SK-N-SH (cell line): ENCODE measurements around the gene UBN2. TPM values are rescaled to one million over a fixed set of nuclear protein-coding genes. Genes with fewer than 3 reads are reported as not detected.

Experiments
- CTCF ChIA-PET: fragments of 300-600, 350-600 bp; formaldehyde crosslinking; extraction: SDS; loops from one replicate; lab custom pipeline; 2021; lab: Yijun Ruan, JAX
- POLR2A ChIA-PET: fragments of 350-600 bp; sonication (Branson Sonifier 250); formaldehyde crosslinking; extraction: SDS; loops from one replicate; lab custom pipeline; 2020; ENCODE audit warnings: antibody characterized with exemption, inconsistent platforms; lab: Yijun Ruan, JAX
- DNase-seq: peaks from one replicate; pipeline ENCODE4 v3.0.0; 2012
- H2AFZ ChIP-seq: fragments of 200-600 bp; sonication (generic); 2 replicates; pipeline ENCODE4 v1.8.1; 2016; ENCODE audit warnings: antibody characterized with exemption, mild to moderate bottlenecking, low read depth
- H3F3A ChIP-seq: fragments of 200-600 bp; sonication (generic); replicated peaks from 2 replicates; pipeline ENCODE3; 2016; ENCODE audit warnings: antibody characterized with exemption, mild to moderate bottlenecking; ENCODE audit not compliant: insufficient read depth
- H3K27ac ChIP-seq, 2 experiments: fragments of 200-500 bp in 1 of 2; fragments of 200-600 bp in 1 of 2; sonication (Bioruptor generic) in 1 of 2; sonication (generic), shearing (Covaris generic) in 1 of 2; 2 replicates each; pipeline versions ENCODE4 v1.5.1 to v1.6.1; 2014 to 2016; ENCODE audit warnings: low read depth in 2 of 2, inconsistent platforms in 1 of 2, low read length in 1 of 2, mild to moderate bottlenecking in 1 of 2, mixed read lengths in 1 of 2
- H3K27me3 ChIP-seq: fragments of 200-600 bp; sonication (generic), shearing (Covaris generic); 2 replicates; pipeline ENCODE4 v1.6.1; 2016; ENCODE audit warnings: mixed run types; ENCODE audit not compliant: insufficient read depth
- H3K36me3 ChIP-seq, 2 experiments: fragments of 200-500 bp in 1 of 2; fragments of 200-600 bp in 1 of 2; sonication (Bioruptor generic) in 1 of 2; sonication (generic) in 1 of 2; replicated peaks in 1 of 2; 2 replicates each; pipeline versions ENCODE3 to v1.5.1; 2014 to 2016; ENCODE audit warnings: low read length in 1 of 2, mild to moderate bottlenecking in 1 of 2; ENCODE audit not compliant: insufficient read depth in 2 of 2, control insufficient read depth in 1 of 2
- H3K4me1 ChIP-seq, 2 experiments: fragments of 200-500 bp in 1 of 2; fragments of 200-600 bp in 1 of 2; sonication (Bioruptor generic) in 1 of 2; sonication (generic), shearing (Covaris generic) in 1 of 2; 2 replicates each; pipeline versions ENCODE4 v1.5.1 to v1.6.1; 2014 to 2016; ENCODE audit warnings: low read depth in 1 of 2, low read length in 1 of 2, mixed run types in 1 of 2; ENCODE audit not compliant: insufficient read depth in 2 of 2, control insufficient read depth in 1 of 2
- H3K4me2 ChIP-seq: fragments of 200-600 bp; sonication (generic), shearing (Covaris generic); 2 replicates; pipeline ENCODE4 v1.6.1; 2017; ENCODE audit warnings: mixed run types
- H3K4me3 ChIP-seq, 2 experiments: fragments of 200-500 bp in 1 of 2; fragments of 200-600 bp in 1 of 2; sonication (Bioruptor generic) in 1 of 2; sonication (generic), shearing (Covaris generic) in 1 of 2; 2 replicates each; pipeline versions ENCODE4 v1.5.1 to v1.8.1; 2014 to 2016; ENCODE audit warnings: low read depth in 2 of 2, inconsistent platforms in 1 of 2, low read length in 1 of 2, mild to moderate bottlenecking in 1 of 2, mixed read lengths in 1 of 2, moderate library complexity in 1 of 2
- H3K79me2 ChIP-seq: fragments of 200-600 bp; sonication (generic); 2 replicates; pipeline ENCODE4 v1.8.1; 2017; ENCODE audit warnings: mild to moderate bottlenecking; ENCODE audit not compliant: insufficient read depth
- H3K9ac ChIP-seq: fragments of 200-600 bp; sonication (generic); 2 replicates; pipeline ENCODE4 v1.6.1; 2017; ENCODE audit warnings: mixed run types
- H3K9me2 ChIP-seq: fragments of 200-600 bp; sonication (generic); 2 replicates; pipeline ENCODE4 v1.6.1; 2017; ENCODE audit warnings: mixed run types
- H3K9me3 ChIP-seq: fragments of 200-600 bp; sonication (generic); 2 replicates; pipeline ENCODE4 v1.6.1; 2017; ENCODE audit warnings: mixed run types, mild to moderate bottlenecking, moderate library complexity
- H4K20me1 ChIP-seq: fragments of 200-600 bp; sonication (generic); 2 replicates; pipeline ENCODE4 v1.6.1; 2017; ENCODE audit warnings: mild to moderate bottlenecking, mixed run types; ENCODE audit not compliant: insufficient read depth
- ELF1 ChIP-seq: IDR thresholded peaks from 2 replicates; pipeline ENCODE4 v1.4.0; 2012
- EP300 ChIP-seq, 2 experiments: IDR thresholded peaks; 2 replicates each; pipeline versions ENCODE4 v1.4.0 to v1.6.1; 2012; ENCODE audit warnings: borderline replicate concordance in 1 of 2, low read depth in 1 of 2, low read length in 1 of 2
- POLR2AphosphoS5 ChIP-seq: IDR thresholded peaks from 2 replicates; pipeline ENCODE4 v1.6.1; 2012; ENCODE audit warnings: low read depth, low read length
- RFX5 ChIP-seq: IDR thresholded peaks from 2 replicates; pipeline ENCODE4 v1.6.1; 2012; ENCODE audit warnings: mild to moderate bottlenecking, improper control_type of control experiment, low read length
- RXRA ChIP-seq: IDR thresholded peaks from 2 replicates; pipeline ENCODE4 v1.4.0; 2012; ENCODE audit warnings: low read depth, mild to moderate bottlenecking, borderline replicate concordance
- SMC3 ChIP-seq: IDR thresholded peaks from 2 replicates; pipeline ENCODE4 v1.6.1; 2012; ENCODE audit warnings: low read depth, low read length, improper control_type of control experiment
- TAF1 ChIP-seq: IDR thresholded peaks from 2 replicates; pipeline ENCODE4 v1.6.1; 2012; ENCODE audit warnings: low read depth, mild to moderate bottlenecking, low read length, moderate library complexity, borderline replicate concordance
- WGBS: methylation state at CpG from one replicate; pipeline ENCODE4 v1.1.6; 2017; ENCODE audit warnings: low lambda C conversion rate; 5-methylcytosine and 5-hydroxymethylcytosine counted together
- polyA plus RNA-seq, 3 experiments: library from polyadenylated mRNA; depleted of rRNA; stranded (reverse); fragments of >200 nt; gene quantifications; 2 replicates each; pipeline ENCODE4 v1.2.3, GENCODE V29; 2012
- TF ChIP-seq, protein P1 (sequence below): IDR thresholded peaks from 2 replicates; pipeline ENCODE4 v1.6.1; 2012; ENCODE audit warnings: mild to moderate bottlenecking, low read depth, low read length, moderate library complexity
- TF ChIP-seq, protein P2 (sequence below): fragments of 150-350 bp; IDR thresholded peaks from 2 replicates; pipeline ENCODE4 v1.6.1; 2016; ENCODE audit warnings: mild to moderate bottlenecking, low read depth, low read length

UBN2 gene
- polyA plus RNA-seq, 1 of the 3 experiments (the other 2 are of a cell fraction), result 2.0 TPM

DNA sequence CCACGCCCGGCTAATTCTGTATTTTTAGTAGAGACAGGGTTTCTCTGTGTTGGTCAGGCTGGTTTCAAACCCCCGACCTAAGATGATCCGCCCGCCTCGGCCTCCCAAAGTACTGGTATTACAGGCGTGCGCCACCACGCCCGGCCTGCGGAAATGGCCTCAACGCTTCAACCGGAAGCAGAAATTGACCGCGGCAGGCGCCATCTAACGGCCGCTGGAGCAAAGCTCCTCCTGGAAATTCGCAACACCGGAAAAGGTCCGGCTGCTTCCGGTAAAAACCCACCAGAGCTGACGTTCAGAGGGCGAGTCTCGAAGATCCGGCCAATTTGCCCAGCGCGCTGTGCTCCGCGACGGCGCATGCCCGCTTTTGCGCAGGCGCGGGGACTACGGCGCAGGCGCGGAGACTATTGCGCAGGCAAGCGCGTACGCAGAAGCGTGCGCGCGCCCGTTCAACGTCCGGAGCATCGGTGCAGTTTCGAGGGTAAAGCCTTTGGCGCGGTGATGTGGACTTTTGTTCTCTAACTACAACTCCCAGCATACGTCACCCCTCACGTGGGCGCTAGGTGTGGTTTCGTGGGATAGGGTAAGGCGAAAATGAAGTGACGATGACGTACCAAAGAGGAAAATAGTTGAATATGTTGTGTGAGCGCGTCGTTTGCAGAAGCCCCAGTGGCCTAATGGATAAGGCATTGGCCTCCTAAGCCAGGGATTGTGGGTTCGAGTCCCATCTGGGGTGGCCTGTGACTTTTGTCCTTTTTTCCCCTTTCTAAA is 109.2 kb downstream of the UBN2 start (continued):
- TF ChIP-seq, protein P1, sequence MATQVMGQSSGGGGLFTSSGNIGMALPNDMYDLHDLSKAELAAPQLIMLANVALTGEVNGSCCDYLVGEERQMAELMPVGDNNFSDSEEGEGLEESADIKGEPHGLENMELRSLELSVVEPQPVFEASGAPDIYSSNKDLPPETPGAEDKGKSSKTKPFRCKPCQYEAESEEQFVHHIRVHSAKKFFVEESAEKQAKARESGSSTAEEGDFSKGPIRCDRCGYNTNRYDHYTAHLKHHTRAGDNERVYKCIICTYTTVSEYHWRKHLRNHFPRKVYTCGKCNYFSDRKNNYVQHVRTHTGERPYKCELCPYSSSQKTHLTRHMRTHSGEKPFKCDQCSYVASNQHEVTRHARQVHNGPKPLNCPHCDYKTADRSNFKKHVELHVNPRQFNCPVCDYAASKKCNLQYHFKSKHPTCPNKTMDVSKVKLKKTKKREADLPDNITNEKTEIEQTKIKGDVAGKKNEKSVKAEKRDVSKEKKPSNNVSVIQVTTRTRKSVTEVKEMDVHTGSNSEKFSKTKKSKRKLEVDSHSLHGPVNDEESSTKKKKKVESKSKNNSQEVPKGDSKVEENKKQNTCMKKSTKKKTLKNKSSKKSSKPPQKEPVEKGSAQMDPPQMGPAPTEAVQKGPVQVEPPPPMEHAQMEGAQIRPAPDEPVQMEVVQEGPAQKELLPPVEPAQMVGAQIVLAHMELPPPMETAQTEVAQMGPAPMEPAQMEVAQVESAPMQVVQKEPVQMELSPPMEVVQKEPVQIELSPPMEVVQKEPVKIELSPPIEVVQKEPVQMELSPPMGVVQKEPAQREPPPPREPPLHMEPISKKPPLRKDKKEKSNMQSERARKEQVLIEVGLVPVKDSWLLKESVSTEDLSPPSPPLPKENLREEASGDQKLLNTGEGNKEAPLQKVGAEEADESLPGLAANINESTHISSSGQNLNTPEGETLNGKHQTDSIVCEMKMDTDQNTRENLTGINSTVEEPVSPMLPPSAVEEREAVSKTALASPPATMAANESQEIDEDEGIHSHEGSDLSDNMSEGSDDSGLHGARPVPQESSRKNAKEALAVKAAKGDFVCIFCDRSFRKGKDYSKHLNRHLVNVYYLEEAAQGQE, result peak; percentile 77
- TF ChIP-seq SMC3, result no peak; the same call in 1 of the 2 replicates
- TF ChIP-seq TAF1, result peak; percentile 75
- TF ChIP-seq ELF1, result peak; percentile 93
- peak; percentile 87 for TF ChIP-seq RFX5
- peak; percentile 85; the same call in 1 of the 2 replicates for TF ChIP-seq POLR2AphosphoS5
- peak; percentile 27 to 73; a peak in 1 of 4 replicates for TF ChIP-seq EP300 (IDR thresholded peaks at IDR 0.05; ENCODE audit: borderline replicate concordance in 1 of 2, low read depth in 1 of 2, low read length in 1 of 2)
- TF ChIP-seq, protein P2, sequence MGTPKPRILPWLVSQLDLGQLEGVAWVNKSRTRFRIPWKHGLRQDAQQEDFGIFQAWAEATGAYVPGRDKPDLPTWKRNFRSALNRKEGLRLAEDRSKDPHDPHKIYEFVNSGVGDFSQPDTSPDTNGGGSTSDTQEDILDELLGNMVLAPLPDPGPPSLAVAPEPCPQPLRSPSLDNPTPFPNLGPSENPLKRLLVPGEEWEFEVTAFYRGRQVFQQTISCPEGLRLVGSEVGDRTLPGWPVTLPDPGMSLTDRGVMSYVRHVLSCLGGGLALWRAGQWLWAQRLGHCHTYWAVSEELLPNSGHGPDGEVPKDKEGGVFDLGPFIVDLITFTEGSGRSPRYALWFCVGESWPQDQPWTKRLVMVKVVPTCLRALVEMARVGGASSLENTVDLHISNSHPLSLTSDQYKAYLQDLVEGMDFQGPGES, result no peak; the same call in 1 of the 2 replicates
- TF ChIP-seq, all 33 proteins: peak for 23

DNA sequence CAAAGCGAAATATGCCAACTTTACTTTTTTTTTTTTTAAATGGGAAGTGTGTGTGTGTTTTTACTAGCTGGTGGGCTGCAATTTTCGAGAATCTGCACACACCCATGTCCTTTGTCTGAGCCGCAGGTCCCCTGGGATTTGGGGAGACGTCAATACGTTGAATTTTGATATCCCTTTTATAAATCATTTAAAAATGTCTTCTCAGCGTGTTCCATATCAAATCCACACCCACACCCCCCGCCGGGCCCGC is 109.7 kb downstream of the UBN2 start:
- no peaks in the 10 kb centered on the region for H3K9me2 ChIP-seq
- H3K4me3 ChIP-seq, result peak overlapping the region; percentile 81 to 89
- ChIA-PET POLR2A (interaction anchor here (0.6 to 1.5 kb wide), 5 partner anchors 15 to 899 kb away, joined by 3 to 23 read pairs (median 5); partner anchors contain the start of genes LUC7L2 and UBN2), CTCF (interaction anchor here (0.7 to 3.7 kb wide), 12 partner anchors 11 to 360 kb away, joined by 3 to 11 read pairs (median 4); no protein-coding TSS in a partner anchor)
- H3K27me3 ChIP-seq, result no peaks in the 10 kb centered on the region
- WGBS, result under 1% methylated on average over 9 of the region's 9 CpGs
- DNase-seq, result no peak
- peaks cover 8 to 12% of the 10 kb centered on the region in 2 experiments for H3K36me3 ChIP-seq
- peak overlapping the region; percentile 98 to 99 for H3K27ac ChIP-seq
- H3K4me2 ChIP-seq, result peak overlapping the region; percentile 92
- H4K20me1 ChIP-seq, result no peaks in the 10 kb centered on the region
- peak overlapping the region; percentile 96 for H3K9ac ChIP-seq
- H3K9me3 ChIP-seq, result no peaks in the 10 kb centered on the region
- H3K79me2 ChIP-seq, result peaks cover 38% of the 10 kb centered on the region
- TF ChIP-seq EP300 (IDR thresholded peaks at IDR 0.05; ENCODE audit: borderline replicate concordance in 1 of 2, low read depth in 1 of 2, low read length in 1 of 2) (no peak; a peak in 1 of 4 replicates), RXRA (0 out of 2 replicates have a peak, but pooled peaks have one; percentile 5)
- H3K4me1 ChIP-seq, result peaks cover 0 to 6% of the 10 kb centered on the region in 2 experiments; a peak in 2 of 4 replicates
- H3F3A ChIP-seq, result peaks cover 21% of the 10 kb centered on the region
- H2AFZ ChIP-seq, result peak overlapping the region; percentile 85
